Breast epithelium (tissue), 4 donors: Measurements from ENCODE around the gene FAM50B. TPM values are rescaled to one million over a fixed set of nuclear protein-coding genes. Genes with fewer than 3 reads are reported as not detected.

ENCODE experiments used
- DNase-seq, 2 donors: peaks; one replicate each; pipeline ENCODE4 v3.0.0-alpha.2; 2019; ENCODE audit warnings: low spot score in 2 of 2
- H3K27ac ChIP-seq, 2 donors: fragments of 200-600 bp; sonication (generic) in 1 of 2; one replicate each; pipeline ENCODE4 v1.5.1; 2016 to 2019; ENCODE audit warnings: mild to moderate bottlenecking in 1 of 2
- H3K27me3 ChIP-seq, 2 donors: fragments of 200-600 bp; sonication (generic) in 1 of 2; one replicate each; pipeline versions ENCODE4 v1.5.1 to v1.6.0; 2017 to 2019; ENCODE audit warnings: control low read depth in 1 of 2, mild to moderate bottlenecking in 1 of 2
- H3K36me3 ChIP-seq: fragments of 200-600 bp; one replicate; pipeline ENCODE4 v1.5.1; 2019
- H3K4me1 ChIP-seq, 2 donors: fragments of 200-600 bp; sonication (generic); one replicate each; pipeline ENCODE4 v1.5.1; 2016 to 2019; ENCODE audit warnings: control low read depth in 1 of 2
- H3K4me3 ChIP-seq, 3 donors: fragments of 200-600 bp; sonication (generic); 1 replicate in 2 of 3; 2 replicates in 1 of 3; pipeline ENCODE4 v1.5.1; 2016 to 2019; ENCODE audit warnings: mild to moderate bottlenecking in 3 of 3, moderate library complexity in 2 of 3
- H3K9me3 ChIP-seq, 2 donors: fragments of 200-600 bp; sonication (generic) in 1 of 2; one replicate each; pipeline ENCODE4 v1.5.1; 2016 to 2019; ENCODE audit warnings: control low read depth in 1 of 2
- CTCF ChIP-seq, 3 donors: fragments of 450-650 bp; IDR thresholded peaks; one replicate each; pipeline ENCODE4 v1.5.1; 2016 to 2017; ENCODE audit warnings: antibody characterized with exemption in 3 of 3, mild to moderate bottlenecking in 3 of 3, moderate library complexity in 3 of 3
- POLR2A ChIP-seq: fragments of 450-650 bp; IDR thresholded peaks from one replicate; pipeline ENCODE4 v1.6.1; 2016; ENCODE audit warnings: antibody characterized with exemption, mild to moderate bottlenecking, moderate library complexity
- POLR2AphosphoS5 ChIP-seq, 3 donors: sonication (generic); formaldehyde crosslinking; IDR thresholded peaks; one replicate each; pipeline ENCODE4 v1.6.1; 2017; ENCODE audit warnings: antibody characterized with exemption in 3 of 3
- intact Hi-C: fragments of 100-400 bp; cut with DNase I; formaldehyde crosslinking; loops from one replicate; pipeline ENCODE4 v1.15.1; 2023; ENCODE audit warnings: low total_unique reads
- total RNA-seq, 3 donors: library from RNA; depleted of rRNA; stranded (reverse); fragments of >200 nt; gene quantifications; one replicate each; pipeline ENCODE4 v1.1.0, GENCODE V29; 2016

FAM50B gene
- total RNA-seq, 3 donors from 2014 or later, result 8.8 to 17.0 (median 9.3) TPM

- no peaks in the 10 kb centered on the region for H3K4me1 ChIP-seq
- H3K27ac ChIP-seq, result no peak overlapping the region
- no peaks in the 10 kb centered on the region for H3K9me3 ChIP-seq
- no peak overlapping the region for H3K4me3 ChIP-seq
- DNase-seq, result no peak
- intact Hi-C loops, result no loop called here
- H3K36me3 ChIP-seq, result no peaks in the 10 kb centered on the region
- no peak for TF ChIP-seq POLR2A
- TF ChIP-seq CTCF (IDR thresholded peaks at IDR 0.05), result no peak
- TF ChIP-seq POLR2AphosphoS5 (IDR thresholded peaks at IDR 0.05), result no peak
- no peaks in the 10 kb centered on the region for H3K27me3 ChIP-seq
Measured at GRCh38 chr6:3869632-3870527, 20.7 kb downstream of the FAM50B start.

- Histone ChIP-seq H3K4me3 (no peak overlapping the region), H3K4me1 (no peaks in the 10 kb centered on the region), H3K9me3 (no peaks in the 10 kb centered on the region), H3K36me3 (no peaks in the 10 kb centered on the region), H3K27me3 (no peaks in the 10 kb centered on the region), H3K27ac (no peak overlapping the region)
- DNase-seq, result no peak
- TF ChIP-seq POLR2AphosphoS5 (IDR thresholded peaks at IDR 0.05) (no peak), POLR2A (no peak), CTCF (IDR thresholded peaks at IDR 0.05) (no peak)
- intact Hi-C loops, result no loop called here
Measured at GRCh38 chr6:3870528-3870925, 21.4 kb downstream of the FAM50B start.

- Histone ChIP-seq H3K9me3 (no peaks in the 10 kb centered on the region), H3K36me3 (no peaks in the 10 kb centered on the region), H3K27me3 (no peaks in the 10 kb centered on the region), H3K4me3 (no peak overlapping the region), H3K4me1 (no peaks in the 10 kb centered on the region), H3K27ac (no peak overlapping the region)
- intact Hi-C loops, result no loop called here
- DNase-seq, result no peak
- no peak for TF ChIP-seq POLR2AphosphoS5 (IDR thresholded peaks at IDR 0.05)
Measured at GRCh38 chr6:3871515-3871914, 22.3 kb downstream of the FAM50B start.

- no peak for DNase-seq
- TF ChIP-seq POLR2AphosphoS5 (IDR thresholded peaks at IDR 0.05), result no peak
- TF ChIP-seq CTCF (IDR thresholded peaks at IDR 0.05), result no peak
- no peak for TF ChIP-seq POLR2A
- Histone ChIP-seq H3K27me3 (no peaks in the 10 kb centered on the region), H3K36me3 (no peaks in the 10 kb centered on the region), H3K9me3 (no peaks in the 10 kb centered on the region), H3K27ac (no peak overlapping the region), H3K4me1 (no peaks in the 10 kb centered on the region), H3K4me3 (no peak overlapping the region)
- intact Hi-C loops, result no loop called here
Measured at GRCh38 chr6:3871939-3872338, 22.8 kb downstream of the FAM50B start.

- Histone ChIP-seq H3K4me3 (no peak overlapping the region), H3K27me3 (no peaks in the 10 kb centered on the region), H3K4me1 (no peaks in the 10 kb centered on the region), H3K27ac (no peak overlapping the region), H3K36me3 (no peaks in the 10 kb centered on the region), H3K9me3 (no peaks in the 10 kb centered on the region)
- TF ChIP-seq POLR2A, result no peak
- no peak for TF ChIP-seq POLR2AphosphoS5 (IDR thresholded peaks at IDR 0.05)
- TF ChIP-seq CTCF (IDR thresholded peaks at IDR 0.05), result no peak
- intact Hi-C loops, result no loop called here
- no peak for DNase-seq
Measured at GRCh38 chr6:3872370-3872854, 23.2 kb downstream of the FAM50B start.
